Activated CD4-positive, alpha-beta T cell treated with anti-CD3 and anti-CD28 coated beads for 36 hours (primary cell): ENCODE measurements around the gene MID1. TPM values are rescaled to one million over a fixed set of nuclear protein-coding genes. Genes with fewer than 3 reads are reported as not detected.

Experiments used
- ATAC-seq: fragments of 200-7000 bp; cut with Tn5 transposase; one replicate; pipeline ENCODE4 v1.10.0; 2021; ENCODE audit warnings: mild to moderate bottlenecking, moderate library complexity
- CTCF ChIA-PET: fragments of 350-600 bp; sonication (Branson Sonifier 250); formaldehyde crosslinking; loops from one replicate; lab custom pipeline; 2021; ENCODE audit warnings: antibody characterized with exemption; lab: Charles Lee
- POLR2A ChIA-PET: fragments of 350-600 bp; sonication (Branson Sonifier 250); formaldehyde crosslinking; loops from one replicate; lab custom pipeline; 2021; ENCODE audit warnings: antibody characterized with exemption, inconsistent platforms; lab: Charles Lee
- DNase-seq: peaks from one replicate; pipeline ENCODE4 v3.0.0-alpha.2; 2020
- H3K27ac Mint-ChIP-seq: one replicate; pipeline ENCODE4 v1.8.0; 2021; ENCODE audit warnings: mixed read lengths
- H3K27me3 Mint-ChIP-seq: one replicate; pipeline ENCODE4 v1.8.0; 2021; ENCODE audit warnings: mixed read lengths
- H3K36me3 Mint-ChIP-seq: one replicate; pipeline ENCODE4 v1.8.0; 2021; ENCODE audit warnings: low read depth, mixed read lengths
- H3K4me1 Mint-ChIP-seq: one replicate; pipeline ENCODE4 v1.8.0; 2021; ENCODE audit warnings: mixed read lengths
- H3K4me3 Mint-ChIP-seq: one replicate; pipeline ENCODE4 v1.8.0; 2021; ENCODE audit warnings: mild to moderate bottlenecking, moderate library complexity, mixed read lengths
- H3K9me3 Mint-ChIP-seq: one replicate; pipeline ENCODE4 v1.8.0; 2021; ENCODE audit warnings: low read depth, mixed read lengths
- intact Hi-C, 2 experiments: fragments of 100-400 bp; cut with DNase I in 1 of 2; cut with micrococcal nuclease in 1 of 2; formaldehyde crosslinking; loops; one replicate each; pipeline versions ENCODE4 v1.14.2 to v1.15.1; 2022 to 2024; cut with DNase I, micrococcal nuclease
- total RNA-seq, 2 experiments: library from RNA; stranded (reverse); gene quantifications; one replicate each; pipeline ENCODE4 v1.2.3, GENCODE V29; 2021

The MID1 gene
- total RNA-seq, 2 experiments from 2014 or later: 0.37 to 0.43 TPM

DNA sequence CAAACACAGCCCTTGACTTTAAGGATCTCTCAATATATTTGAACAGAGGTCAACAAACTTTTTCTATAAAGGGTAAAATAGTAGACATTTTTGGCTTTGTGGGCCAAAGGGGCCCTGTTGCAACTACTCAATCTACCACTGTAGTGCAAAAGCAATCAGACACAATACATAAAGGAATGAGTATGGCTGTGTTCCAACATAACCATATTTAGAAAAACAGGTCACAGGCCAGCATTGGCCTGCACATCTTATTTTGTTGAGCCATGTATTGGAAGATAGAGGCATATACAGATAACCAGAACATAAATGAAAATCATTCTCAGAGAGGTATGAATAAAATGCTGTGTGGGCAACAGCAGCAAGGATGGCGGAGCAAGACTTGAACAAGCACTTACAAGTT is 49.8 kb downstream of the MID1 start:
- H3K9me3 Mint-ChIP-seq: no peaks in the 10 kb centered on the region
- no peaks in the 10 kb centered on the region for H3K4me1 Mint-ChIP-seq
- POLR2A ChIA-PET: no interaction called here
- DNase-seq (no peak), ATAC-seq (no peak)
- no peak overlapping the region for H3K27ac Mint-ChIP-seq
- no peak overlapping the region for H3K4me3 Mint-ChIP-seq
- intact Hi-C loops: no loop called here
- H3K36me3 Mint-ChIP-seq: no peaks in the 10 kb centered on the region
- H3K27me3 Mint-ChIP-seq: no peaks in the 10 kb centered on the region
- CTCF ChIA-PET: no interaction called here

DNA sequence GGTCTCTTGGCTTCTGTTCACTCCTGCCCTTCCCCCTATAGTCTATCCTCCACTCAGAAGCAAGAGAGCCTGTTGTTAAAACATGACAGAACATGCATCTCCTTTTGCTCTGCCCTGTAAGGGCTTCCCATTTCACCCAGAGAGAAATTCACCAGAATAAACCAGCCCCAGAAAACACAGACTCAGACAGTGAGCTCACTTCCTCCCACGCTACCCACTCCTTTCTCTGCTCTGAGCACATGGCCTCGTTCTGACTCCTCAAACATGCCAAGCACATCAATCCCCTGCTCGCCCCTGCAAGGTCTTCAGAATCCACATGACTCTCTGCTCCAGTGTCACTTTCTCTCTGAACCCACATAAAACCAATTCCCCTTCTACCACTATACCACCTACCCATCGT is 50.4 kb downstream of the MID1 start:
- POLR2A ChIA-PET: no interaction called here
- DNase-seq: no peak
- Mint-ChIP-seq H3K27ac (no peak overlapping the region), H3K9me3 (no peaks in the 10 kb centered on the region), H3K4me1 (no peaks in the 10 kb centered on the region), H3K36me3 (no peaks in the 10 kb centered on the region), H3K27me3 (no peaks in the 10 kb centered on the region), H3K4me3 (no peak overlapping the region)
- no peak for ATAC-seq
- intact Hi-C loops: no loop called here
- CTCF ChIA-PET: no interaction called here

DNA sequence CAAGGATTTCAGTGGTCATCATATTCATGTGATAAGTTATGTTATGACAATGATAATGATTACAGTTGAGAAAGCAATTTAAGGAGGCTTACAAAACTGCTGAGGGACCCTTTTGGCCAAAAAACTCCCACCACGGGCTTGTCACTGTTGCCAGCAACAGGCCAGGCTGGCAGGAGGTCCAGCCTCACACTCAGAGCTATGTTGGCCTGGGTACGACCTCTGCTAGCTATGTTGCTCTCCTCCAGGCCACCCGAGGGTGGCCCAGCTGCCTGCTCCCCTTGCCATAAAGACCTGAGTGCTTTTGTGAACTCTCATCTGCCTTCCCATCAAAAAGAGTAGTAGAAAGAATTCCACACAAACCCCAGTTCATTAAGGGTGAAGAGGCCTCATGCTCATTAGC is 52.0 kb downstream of the MID1 start:
- Mint-ChIP-seq H3K27me3 (no peaks in the 10 kb centered on the region), H3K27ac (no peak overlapping the region), H3K4me3 (no peak overlapping the region), H3K36me3 (no peaks in the 10 kb centered on the region), H3K9me3 (no peaks in the 10 kb centered on the region), H3K4me1 (no peaks in the 10 kb centered on the region)
- DNase-seq (no peak), ATAC-seq (no peak)
- CTCF ChIA-PET: interaction anchor here (0.7 kb wide), 1 partner anchor 1211 kb away, joined by 3 read pairs; no protein-coding TSS in a partner anchor
- intact Hi-C loops: no loop called here
- POLR2A ChIA-PET: no interaction called here

DNA sequence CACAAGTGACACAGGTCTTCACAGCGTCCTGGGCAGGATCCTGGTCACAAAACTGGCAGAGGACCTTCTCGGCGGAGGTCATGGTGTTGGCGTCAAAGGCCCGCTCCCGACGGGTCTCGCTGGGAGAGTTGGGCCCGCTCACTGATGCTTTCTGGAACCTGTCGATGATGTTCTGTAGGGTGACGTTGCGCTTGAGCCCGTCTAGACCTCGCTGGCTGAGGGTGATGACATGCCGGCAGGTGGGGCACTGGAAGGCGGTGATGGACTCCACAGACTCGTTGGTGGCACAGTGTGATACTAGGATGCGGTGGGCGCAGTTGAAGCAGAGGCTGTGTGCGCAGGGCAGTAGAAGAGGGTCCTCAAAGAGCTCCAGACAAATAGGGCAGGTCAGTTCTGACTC is 53.2 kb downstream of the MID1 start:
- Mint-ChIP-seq H3K4me3 (no peak overlapping the region), H3K27ac (no peak overlapping the region), H3K36me3 (no peaks in the 10 kb centered on the region), H3K9me3 (no peaks in the 10 kb centered on the region), H3K4me1 (no peaks in the 10 kb centered on the region), H3K27me3 (no peaks in the 10 kb centered on the region)
- no peak for ATAC-seq
- CTCF ChIA-PET: no interaction called here
- intact Hi-C loops: no loop called here
- no peak for DNase-seq
- POLR2A ChIA-PET: no interaction called here

DNA sequence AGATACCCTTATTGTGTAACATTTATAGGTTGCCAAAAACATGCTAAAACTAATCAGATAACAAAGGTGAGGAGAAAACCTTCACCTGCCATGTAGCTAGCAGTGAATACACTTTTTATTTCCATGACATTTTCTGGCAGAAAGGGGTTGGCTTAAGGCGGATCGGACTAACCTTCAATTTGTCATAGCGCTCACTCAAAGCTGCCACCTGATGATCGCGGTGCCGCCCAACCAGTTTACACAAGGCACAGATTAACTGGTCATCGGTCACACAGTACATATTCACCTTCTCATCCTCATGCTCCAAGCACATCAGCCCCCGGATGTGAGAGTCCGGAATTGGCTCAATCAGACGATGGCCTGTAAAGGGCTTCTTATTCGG is 53.7 kb downstream of the MID1 start:
- DNase-seq: no peak
- ChIA-PET CTCF (no interaction called here), POLR2A (no interaction called here)
- ATAC-seq: no peak
- intact Hi-C loops: no loop called here
- H3K9me3 Mint-ChIP-seq: no peaks in the 10 kb centered on the region
- no peaks in the 10 kb centered on the region for H3K4me1 Mint-ChIP-seq
- H3K36me3 Mint-ChIP-seq: no peaks in the 10 kb centered on the region
- H3K27ac Mint-ChIP-seq: no peak overlapping the region
- H3K27me3 Mint-ChIP-seq: no peaks in the 10 kb centered on the region
- H3K4me3 Mint-ChIP-seq: no peak overlapping the region

DNA sequence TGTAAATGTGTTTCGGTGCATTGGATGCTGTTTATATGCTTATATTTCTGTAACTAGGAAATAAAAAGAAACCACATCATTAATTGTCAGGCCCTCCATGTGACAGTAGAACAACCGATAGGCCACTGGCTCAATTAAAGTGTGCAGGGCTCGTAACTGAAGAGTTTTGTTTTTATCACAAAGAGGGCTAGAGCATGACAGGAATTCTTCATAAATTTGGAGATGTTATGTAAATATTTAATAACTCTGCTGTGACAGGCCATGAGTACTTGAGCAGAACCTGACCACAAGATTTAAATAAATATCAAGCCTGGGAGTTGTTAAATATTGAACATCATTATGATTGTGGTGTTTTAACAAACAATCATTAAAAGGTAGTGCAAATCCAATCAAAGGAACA is 55.9 kb downstream of the MID1 start:
- Mint-ChIP-seq H3K36me3 (no peaks in the 10 kb centered on the region), H3K27ac (no peak overlapping the region), H3K27me3 (no peaks in the 10 kb centered on the region), H3K4me1 (no peaks in the 10 kb centered on the region), H3K4me3 (no peak overlapping the region), H3K9me3 (no peaks in the 10 kb centered on the region)
- DNase-seq (no peak), ATAC-seq (no peak)
- CTCF ChIA-PET: no interaction called here
- intact Hi-C loops: no loop called here
- POLR2A ChIA-PET: no interaction called here

DNA sequence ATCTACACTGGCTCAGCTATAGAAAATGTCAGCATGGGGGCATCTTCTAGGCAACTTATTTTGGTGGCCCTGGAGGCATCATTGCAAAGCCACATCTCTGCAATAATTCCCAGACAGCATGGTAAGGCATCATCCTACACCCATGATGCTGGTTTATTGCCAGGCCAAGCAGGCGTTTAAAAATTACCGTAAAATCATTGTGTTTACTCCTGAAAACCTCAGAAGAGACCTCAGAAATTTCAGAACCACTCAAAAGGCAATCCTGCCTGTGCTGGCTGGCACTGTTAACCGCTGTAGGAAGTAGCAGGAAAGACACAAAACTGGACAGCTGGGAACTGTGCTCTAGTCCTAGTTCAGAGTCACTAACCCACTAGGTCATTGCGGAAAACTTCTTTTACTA is 63.2 kb downstream of the MID1 start:
- Mint-ChIP-seq H3K36me3 (no peaks in the 10 kb centered on the region), H3K4me3 (no peak overlapping the region), H3K27ac (no peak overlapping the region), H3K9me3 (no peaks in the 10 kb centered on the region), H3K4me1 (no peaks in the 10 kb centered on the region), H3K27me3 (no peaks in the 10 kb centered on the region)
- no peak for ATAC-seq
- DNase-seq: no peak
- CTCF ChIA-PET: no interaction called here
- POLR2A ChIA-PET: no interaction called here
- intact Hi-C loops: no loop called here

DNA sequence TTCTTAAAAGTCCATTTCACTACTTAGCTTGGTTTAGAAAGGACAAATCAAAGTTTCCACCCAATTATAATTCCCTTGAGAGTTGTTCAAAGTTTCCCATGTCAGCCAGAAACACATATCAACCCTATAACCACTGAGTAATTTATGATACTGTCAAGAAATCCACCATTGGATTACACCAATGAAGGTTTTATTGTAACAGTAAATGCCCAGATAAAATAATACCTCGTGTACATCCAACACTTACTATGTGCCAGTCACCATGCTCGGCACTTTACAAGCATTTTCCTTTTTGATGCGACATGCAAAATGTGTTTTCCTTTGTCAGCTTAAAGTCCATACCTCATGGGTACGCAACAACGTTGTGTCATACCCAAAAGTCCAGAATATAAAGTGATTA is 64.0 kb downstream of the MID1 start:
- Mint-ChIP-seq H3K36me3 (no peaks in the 10 kb centered on the region), H3K27ac (no peak overlapping the region), H3K4me3 (no peak overlapping the region), H3K4me1 (no peaks in the 10 kb centered on the region), H3K27me3 (no peaks in the 10 kb centered on the region), H3K9me3 (no peaks in the 10 kb centered on the region)
- POLR2A ChIA-PET: no interaction called here
- CTCF ChIA-PET: no interaction called here
- DNase-seq: no peak
- intact Hi-C loops: no loop called here
- ATAC-seq: no peak

DNA sequence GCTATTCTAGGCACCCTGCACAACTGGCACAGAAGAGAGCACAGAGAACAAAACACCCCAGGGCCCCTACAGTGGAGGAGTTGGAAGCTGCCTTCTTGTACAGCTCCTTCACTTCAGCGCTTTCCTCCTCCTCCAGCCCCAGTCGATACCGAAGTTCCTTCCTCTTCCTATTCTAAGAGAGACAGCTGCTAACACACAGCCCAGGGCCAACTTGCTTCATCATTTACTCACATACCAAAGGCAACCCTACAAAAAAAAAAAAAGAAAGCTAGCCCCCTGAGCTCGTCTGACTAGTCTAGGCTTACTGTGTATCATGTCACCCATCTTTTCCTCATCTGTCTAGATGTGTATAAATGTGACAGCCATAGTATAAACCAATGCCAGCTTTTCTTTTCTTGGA is 64.5 kb downstream of the MID1 start:
- DNase-seq: no peak
- Mint-ChIP-seq H3K27ac (no peak overlapping the region), H3K36me3 (no peaks in the 10 kb centered on the region), H3K4me3 (no peak overlapping the region), H3K27me3 (no peaks in the 10 kb centered on the region), H3K4me1 (no peaks in the 10 kb centered on the region), H3K9me3 (no peaks in the 10 kb centered on the region)
- POLR2A ChIA-PET: no interaction called here
- intact Hi-C loops: no loop called here
- CTCF ChIA-PET: no interaction called here
- ATAC-seq: no peak

DNA sequence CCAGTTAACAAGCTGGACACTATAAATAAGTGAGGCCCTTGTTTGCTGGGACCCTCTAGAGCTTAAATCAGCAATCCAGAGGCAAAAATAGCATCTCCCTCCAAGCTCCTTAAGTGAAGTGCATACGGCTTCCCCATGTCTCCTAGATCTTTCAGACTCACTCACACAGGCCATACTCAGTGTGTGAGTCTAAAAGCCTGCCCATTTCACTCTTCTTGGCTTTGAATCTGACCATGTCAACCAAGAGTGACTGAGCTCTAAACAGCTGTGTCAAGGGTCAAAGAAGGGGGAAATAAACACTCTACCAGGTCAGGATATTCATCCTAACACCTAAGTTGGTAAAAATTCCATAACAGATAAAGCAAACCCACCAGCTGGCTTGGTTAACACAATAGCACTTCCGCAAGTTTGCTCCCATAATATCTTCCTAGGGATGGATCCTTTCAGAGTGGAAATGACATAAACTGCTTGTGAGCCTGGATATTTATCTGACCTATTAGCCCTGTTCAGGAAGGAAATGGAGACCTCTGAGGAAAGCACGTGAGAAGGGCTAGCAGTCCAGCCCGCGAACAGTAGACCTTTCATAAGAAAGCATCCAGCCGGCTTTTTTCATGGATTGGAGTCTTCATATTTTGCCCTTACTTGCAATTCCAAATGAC is 65.6 kb downstream of the MID1 start:
- Mint-ChIP-seq H3K4me3 (no peak overlapping the region), H3K36me3 (no peaks in the 10 kb centered on the region), H3K4me1 (no peaks in the 10 kb centered on the region), H3K27me3 (no peaks in the 10 kb centered on the region), H3K27ac (no peak overlapping the region), H3K9me3 (no peaks in the 10 kb centered on the region)
- ChIA-PET CTCF (interaction anchor here (0.6 kb wide), 1 partner anchor 893 kb away, joined by 3 read pairs; no protein-coding TSS in a partner anchor), POLR2A (no interaction called here)
- no peak for ATAC-seq
- DNase-seq: no peak
- intact Hi-C loops: no loop called here

DNA sequence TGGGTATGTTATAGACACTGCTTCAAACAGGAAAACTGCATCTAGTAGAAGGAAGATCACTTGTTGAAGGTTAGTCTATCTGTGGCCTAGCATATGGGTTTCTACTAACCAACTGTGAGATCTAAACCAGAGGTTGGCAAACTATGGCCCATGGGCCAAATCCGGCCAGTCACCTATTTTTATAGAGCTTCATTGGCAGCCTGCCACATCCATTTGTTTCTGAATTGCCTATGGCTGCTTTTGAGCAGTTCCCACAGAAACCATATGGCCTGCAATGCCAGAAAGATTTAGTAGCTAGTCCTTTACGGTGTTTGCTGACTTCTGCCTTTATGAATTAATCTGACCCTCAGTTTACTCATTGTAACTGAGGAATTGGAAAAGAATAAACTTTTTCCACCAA is 71.1 kb downstream of the MID1 start:
- Mint-ChIP-seq H3K4me1 (no peaks in the 10 kb centered on the region), H3K4me3 (no peak overlapping the region), H3K36me3 (no peaks in the 10 kb centered on the region), H3K27me3 (no peaks in the 10 kb centered on the region), H3K9me3 (no peaks in the 10 kb centered on the region), H3K27ac (no peak overlapping the region)
- ATAC-seq (no peak), DNase-seq (no peak)
- ChIA-PET CTCF (no interaction called here), POLR2A (no interaction called here)
- intact Hi-C loops: no loop called here

DNA sequence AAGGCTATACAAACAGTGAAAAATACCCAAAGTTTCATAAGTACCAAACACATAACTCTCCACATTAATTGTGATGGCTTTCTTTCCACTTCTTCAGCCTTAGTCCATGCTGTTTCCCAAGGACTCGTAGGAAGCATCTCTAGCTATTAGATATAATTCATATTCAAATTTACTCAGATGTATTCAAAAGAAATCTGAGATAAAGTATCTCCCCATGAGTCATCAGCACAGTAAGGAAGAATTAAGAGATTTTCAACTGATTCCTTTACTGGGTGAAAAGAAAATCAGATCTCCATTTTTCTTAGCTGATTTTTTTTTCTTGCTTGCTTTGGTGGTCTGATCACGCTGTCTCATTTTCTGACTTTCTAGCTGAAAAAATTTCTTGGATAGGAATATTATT is 71.7 kb downstream of the MID1 start:
- DNase-seq: no peak

DNA sequence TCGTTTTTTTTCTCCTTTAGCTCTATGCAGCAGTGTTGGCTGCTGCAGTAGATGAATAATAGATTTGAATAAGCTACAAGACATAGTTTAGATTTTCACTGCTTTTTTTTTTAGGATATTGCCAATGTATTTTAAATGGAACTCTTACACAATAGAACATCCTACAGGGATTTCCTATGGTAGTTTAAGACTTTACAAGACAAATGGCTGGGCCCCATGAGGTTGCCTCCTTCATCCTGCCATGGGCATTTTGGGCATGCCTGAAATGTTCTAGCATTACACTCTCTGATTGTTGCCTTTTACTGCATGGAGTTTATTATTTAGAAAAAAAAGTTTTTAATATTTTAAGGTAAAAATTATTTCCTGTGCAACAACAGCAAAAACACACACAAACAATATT is 74.5 kb downstream of the MID1 start:
- H3K36me3 Mint-ChIP-seq: no peaks in the 10 kb centered on the region
- POLR2A ChIA-PET: no interaction called here

More for the DNA sequence above, 71.7 kb downstream of the MID1 start:
- no peaks in the 10 kb centered on the region for H3K27me3 Mint-ChIP-seq
- ChIA-PET CTCF (no interaction called here), POLR2A (no interaction called here)
- intact Hi-C loops: no loop called here
- no peak overlapping the region for H3K27ac Mint-ChIP-seq
- no peak for ATAC-seq
- H3K4me3 Mint-ChIP-seq: no peak overlapping the region
- H3K36me3 Mint-ChIP-seq: no peaks in the 10 kb centered on the region
- H3K9me3 Mint-ChIP-seq: no peaks in the 10 kb centered on the region
- H3K4me1 Mint-ChIP-seq: no peaks in the 10 kb centered on the region

More for the DNA sequence above, 74.5 kb downstream of the MID1 start:
- CTCF ChIA-PET: no interaction called here
- Mint-ChIP-seq H3K4me3 (no peak overlapping the region), H3K27ac (no peak overlapping the region), H3K9me3 (no peaks in the 10 kb centered on the region), H3K4me1 (no peaks in the 10 kb centered on the region), H3K27me3 (no peaks in the 10 kb centered on the region)
- intact Hi-C loops: no loop called here
- no peak for DNase-seq
- no peak for ATAC-seq
